Activated CD4-positive, alpha-beta T cell treated with anti-CD3 and anti-CD28 coated beads, Interleukin-2, amount 10 ng/mL, durations not matched to agents 7 days and 5 days (primary cell): ENCODE measurements around the gene KCNC1. TPM values are rescaled to one million over a fixed set of nuclear protein-coding genes. Genes with fewer than 3 reads are reported as not detected.

ENCODE experiments used
- CTCF ChIA-PET: fragments of 350-600 bp; sonication (Branson Sonifier 250); formaldehyde crosslinking; loops from one replicate; lab custom pipeline; 2021; ENCODE audit warnings: antibody characterized with exemption; lab: Charles Lee
- POLR2A ChIA-PET: fragments of 350-600 bp; sonication (Branson Sonifier 250); formaldehyde crosslinking; loops from one replicate; lab custom pipeline; 2021; ENCODE audit warnings: antibody characterized with exemption; lab: Charles Lee
- DNase-seq: peaks from one replicate; pipeline ENCODE4 v3.0.0-alpha.2; 2020
- H3K27ac Mint-ChIP-seq: one replicate; pipeline ENCODE4 v1.8.0; 2021; ENCODE audit warnings: mild to moderate bottlenecking, moderate library complexity, mixed read lengths
- H3K27me3 Mint-ChIP-seq: one replicate; pipeline ENCODE4 v1.8.0; 2021; ENCODE audit warnings: mixed read lengths
- H3K36me3 Mint-ChIP-seq: one replicate; pipeline ENCODE4 v1.8.0; 2021; ENCODE audit warnings: low read depth, mixed read lengths
- H3K4me1 Mint-ChIP-seq: one replicate; pipeline ENCODE4 v1.8.0; 2021; ENCODE audit warnings: mixed read lengths
- H3K4me3 Mint-ChIP-seq: one replicate; pipeline ENCODE4 v1.8.0; 2021; ENCODE audit warnings: mild to moderate bottlenecking, moderate library complexity, mixed read lengths
- H3K9me3 Mint-ChIP-seq: one replicate; pipeline ENCODE4 v1.8.0; 2021; ENCODE audit warnings: mixed read lengths
- total RNA-seq, 2 experiments: library from RNA; stranded (reverse); gene quantifications; one replicate each; pipeline ENCODE4 v1.2.3, GENCODE V29; 2021

KCNC1 gene
- total RNA-seq, 2 experiments from 2014 or later: not detected

GRCh38 chr11:17777086-17777737, 42.6 kb downstream of the KCNC1 start:
- POLR2A ChIA-PET: no interaction called here

GRCh38 chr11:17777738-17778091, 43.1 kb downstream of the KCNC1 start:
- Mint-ChIP-seq H3K36me3 (no peaks in the 10 kb centered on the region), H3K27ac (no peak overlapping the region), H3K9me3 (no peaks in the 10 kb centered on the region), H3K4me1 (no peaks in the 10 kb centered on the region), H3K4me3 (no peak overlapping the region), H3K27me3 (no peaks in the 10 kb centered on the region)
- CTCF ChIA-PET: no interaction called here
- DNase-seq: no peak
- POLR2A ChIA-PET: no interaction called here

More at GRCh38 chr11:17777086-17777737, 42.6 kb downstream of the KCNC1 start:
- no peaks in the 10 kb centered on the region for H3K36me3 Mint-ChIP-seq
- no peaks in the 10 kb centered on the region for H3K9me3 Mint-ChIP-seq
- H3K4me1 Mint-ChIP-seq: no peaks in the 10 kb centered on the region
- DNase-seq: no peak
- H3K4me3 Mint-ChIP-seq: no peak overlapping the region
- H3K27me3 Mint-ChIP-seq: no peaks in the 10 kb centered on the region
- no peak overlapping the region for H3K27ac Mint-ChIP-seq
- CTCF ChIA-PET: no interaction called here

GRCh38 chr11:17778352-17778751, 43.8 kb downstream of the KCNC1 start:
- Mint-ChIP-seq H3K27me3 (no peaks in the 10 kb centered on the region), H3K9me3 (no peaks in the 10 kb centered on the region), H3K36me3 (no peaks in the 10 kb centered on the region), H3K4me3 (no peak overlapping the region), H3K4me1 (no peaks in the 10 kb centered on the region), H3K27ac (no peak overlapping the region)
- ChIA-PET POLR2A (no interaction called here), CTCF (no interaction called here)
- DNase-seq: no peak

- Mint-ChIP-seq H3K27me3 (no peaks in the 10 kb centered on the region), H3K36me3 (no peaks in the 10 kb centered on the region), H3K4me1 (no peaks in the 10 kb centered on the region), H3K4me3 (no peak overlapping the region), H3K9me3 (no peaks in the 10 kb centered on the region), H3K27ac (no peak overlapping the region)
- DNase-seq: no peak
- ChIA-PET CTCF (no interaction called here), POLR2A (no interaction called here)
These were observed 44.6 kb downstream of the KCNC1 start for GRCh38 chr11:17778956-17779860.

GRCh38 chr11:17779861-17780594, 45.4 kb downstream of the KCNC1 start:
- Mint-ChIP-seq H3K27ac (no peak overlapping the region), H3K36me3 (no peaks in the 10 kb centered on the region), H3K27me3 (no peaks in the 10 kb centered on the region), H3K9me3 (no peaks in the 10 kb centered on the region), H3K4me1 (no peaks in the 10 kb centered on the region), H3K4me3 (no peak overlapping the region)
- ChIA-PET POLR2A (no interaction called here), CTCF (no interaction called here)
- no peak for DNase-seq

GRCh38 chr11:17780668-17781067, 46.1 kb downstream of the KCNC1 start:
- no peaks in the 10 kb centered on the region for H3K9me3 Mint-ChIP-seq
- no peaks in the 10 kb centered on the region for H3K4me1 Mint-ChIP-seq
- ChIA-PET POLR2A (no interaction called here), CTCF (interaction anchor here (1.5 kb wide), 1 partner anchor 21 kb away, joined by 3 read pairs; no protein-coding TSS in a partner anchor)
- H3K27me3 Mint-ChIP-seq: no peaks in the 10 kb centered on the region
- DNase-seq: no peak
- H3K4me3 Mint-ChIP-seq: no peak overlapping the region
- no peaks in the 10 kb centered on the region for H3K36me3 Mint-ChIP-seq
- H3K27ac Mint-ChIP-seq: no peak overlapping the region

GRCh38 chr11:17781221-17781620, 46.6 kb downstream of the KCNC1 start:
- Mint-ChIP-seq H3K36me3 (no peaks in the 10 kb centered on the region), H3K9me3 (no peaks in the 10 kb centered on the region), H3K4me1 (no peaks in the 10 kb centered on the region), H3K4me3 (no peak overlapping the region), H3K27ac (no peak overlapping the region), H3K27me3 (no peaks in the 10 kb centered on the region)
- CTCF ChIA-PET: interaction anchor here (1.5 kb wide), 1 partner anchor 21 kb away, joined by 3 read pairs; no protein-coding TSS in a partner anchor
- DNase-seq: no peak
- POLR2A ChIA-PET: no interaction called here

GRCh38 chr11:17781626-17782025, 47.0 kb downstream of the KCNC1 start:
- H3K27ac Mint-ChIP-seq: no peak overlapping the region
- no peak for DNase-seq
- no peaks in the 10 kb centered on the region for H3K9me3 Mint-ChIP-seq
- H3K36me3 Mint-ChIP-seq: no peaks in the 10 kb centered on the region
- POLR2A ChIA-PET: no interaction called here
- H3K4me1 Mint-ChIP-seq: no peaks in the 10 kb centered on the region
- CTCF ChIA-PET: interaction anchor here (1.5 kb wide), 1 partner anchor 22 kb away, joined by 3 read pairs; no protein-coding TSS in a partner anchor
- no peak overlapping the region for H3K4me3 Mint-ChIP-seq
- no peaks in the 10 kb centered on the region for H3K27me3 Mint-ChIP-seq

- no peak overlapping the region for H3K4me3 Mint-ChIP-seq
- H3K4me1 Mint-ChIP-seq: no peaks in the 10 kb centered on the region
- H3K27ac Mint-ChIP-seq: no peak overlapping the region
- CTCF ChIA-PET: interaction anchor here (1.5 kb wide), 1 partner anchor 22 kb away, joined by 3 read pairs; no protein-coding TSS in a partner anchor
- H3K27me3 Mint-ChIP-seq: no peaks in the 10 kb centered on the region
- H3K36me3 Mint-ChIP-seq: no peaks in the 10 kb centered on the region
- no peak for DNase-seq
- POLR2A ChIA-PET: interaction anchor here (0.6 kb wide), 1 partner anchor 80 kb away, joined by 3 read pairs; no protein-coding TSS in a partner anchor
- H3K9me3 Mint-ChIP-seq: no peaks in the 10 kb centered on the region
These were observed 47.6 kb downstream of the KCNC1 start for GRCh38 chr11:17782145-17782544.

- no peak for DNase-seq
- no peaks in the 10 kb centered on the region for H3K4me1 Mint-ChIP-seq
These were observed 48.2 kb downstream of the KCNC1 start for GRCh38 chr11:17782603-17783337.

GRCh38 chr11:17783878-17784277, 49.3 kb downstream of the KCNC1 start:
- CTCF ChIA-PET: interaction anchor here (1.0 kb wide), 1 partner anchor 27 kb away, joined by 3 read pairs; no protein-coding TSS in a partner anchor
- H3K27ac Mint-ChIP-seq: no peak overlapping the region
- POLR2A ChIA-PET: no interaction called here
- H3K4me3 Mint-ChIP-seq: no peak overlapping the region
- H3K27me3 Mint-ChIP-seq: no peaks in the 10 kb centered on the region
- no peak for DNase-seq
- no peaks in the 10 kb centered on the region for H3K9me3 Mint-ChIP-seq
- no peaks in the 10 kb centered on the region for H3K36me3 Mint-ChIP-seq
- no peaks in the 10 kb centered on the region for H3K4me1 Mint-ChIP-seq

More at GRCh38 chr11:17782603-17783337, 48.2 kb downstream of the KCNC1 start:
- POLR2A ChIA-PET: interaction anchor here (0.6 kb wide), 1 partner anchor 81 kb away, joined by 3 read pairs; no protein-coding TSS in a partner anchor
- Mint-ChIP-seq H3K27ac (no peak overlapping the region), H3K36me3 (no peaks in the 10 kb centered on the region), H3K27me3 (no peaks in the 10 kb centered on the region), H3K9me3 (no peaks in the 10 kb centered on the region), H3K4me3 (no peak overlapping the region)
- CTCF ChIA-PET: no interaction called here

- H3K9me3 Mint-ChIP-seq: no peaks in the 10 kb centered on the region
- CTCF ChIA-PET: no interaction called here
- no peaks in the 10 kb centered on the region for H3K36me3 Mint-ChIP-seq
- POLR2A ChIA-PET: no interaction called here
- H3K4me3 Mint-ChIP-seq: no peak overlapping the region
- H3K27me3 Mint-ChIP-seq: no peaks in the 10 kb centered on the region
- no peak overlapping the region for H3K27ac Mint-ChIP-seq
- H3K4me1 Mint-ChIP-seq: no peaks in the 10 kb centered on the region
- no peak for DNase-seq
These were observed 52.4 kb downstream of the KCNC1 start for GRCh38 chr11:17786824-17787525.
